Glomerular endothelial cell (primary cell): Measurements from ENCODE around the gene JAML. TPM values are rescaled to one million over a fixed set of nuclear protein-coding genes. Genes with fewer than 3 reads are reported as not detected.
A peak's percentile ranks its signal among the peaks of the same experiment; 100 is the strongest.
"Not testable (repeated sequence)": the region's sequence is repeated elsewhere in the genome, so short reads cannot be mapped to it uniquely, and the experiment has no call there.

Experiments used
- DNase-seq: peaks from one replicate; pipeline ENCODE4 v3.0.0-alpha.2; 2011; ENCODE audit warnings: low read depth, low spot score; ENCODE audit errors: extremely low read depth
- total RNA-seq: library from RNA; depleted of rRNA; stranded (reverse); fragments of >200 nt; gene quantifications from 2 replicates; pipeline ENCODE4 v1.2.3, GENCODE V29; 2015

The JAML gene
- total RNA-seq, 1 donor from 2014 or later: not detected

GRCh38 chr11:118199135-118199534 lies 25.7 kb downstream of the JAML start:
- no peak for DNase-seq

- DNase-seq: no peak
These were observed 26.4 kb downstream of the JAML start for GRCh38 chr11:118198370-118198769.

GRCh38 chr11:118194835-118195627 lies 29.8 kb downstream of the JAML start:
- no peak for DNase-seq

GRCh38 chr11:118193910-118194566 lies 30.8 kb downstream of the JAML start:
- DNase-seq: no peak

- DNase-seq: not testable (repeated sequence)
These were observed 32.0 kb downstream of the JAML start for GRCh38 chr11:118192817-118193216.

GRCh38 chr11:118190942-118191506 lies 33.8 kb downstream of the JAML start:
- not testable (repeated sequence) for DNase-seq

- no peak for DNase-seq
These were observed 38.3 kb downstream of the JAML start for GRCh38 chr11:118186346-118187107.

GRCh38 chr11:118184784-118185579 lies 39.8 kb downstream of the JAML start:
- no peak for DNase-seq

- not testable (repeated sequence) for DNase-seq
These were observed 41.1 kb downstream of the JAML start for GRCh38 chr11:118183691-118184090.

- DNase-seq: no peak
These were observed 44.5 kb downstream of the JAML start for GRCh38 chr11:118180300-118180703.

- DNase-seq: no peak
These were observed 48.1 kb downstream of the JAML start for GRCh38 chr11:118176778-118177134.

GRCh38 chr11:118175993-118176777 lies 48.6 kb downstream of the JAML start, which contains the start of gene SCN2B:
Gene SCN2B (minus strand): TSS chr11:118176639. CDS start chr11:118176431, 208 bp downstream.
- DNase-seq: no peak

- DNase-seq: no peak
These were observed 49.5 kb downstream of the JAML start for GRCh38 chr11:118175031-118175992.

GRCh38 chr11:118174006-118174567 lies 50.7 kb downstream of the JAML start:
- no peak for DNase-seq

- DNase-seq: no peak
These were observed 52.5 kb downstream of the JAML start for GRCh38 chr11:118172356-118172755.

- peak; percentile 31 for DNase-seq
These were observed 53.3 kb downstream of the JAML start for GRCh38 chr11:118171269-118172062.

- no peak for DNase-seq
These were observed 53.9 kb downstream of the JAML start for GRCh38 chr11:118170882-118171268.
